ENCODE data around the gene PPP2R3A. TPM values are rescaled to one million over a fixed set of nuclear protein-coding genes. Genes with fewer than 3 reads are reported as not detected.

PPP2R3A gene
- polyA plus RNA-seq, 1 donor (not counting 4 experiments of a cell fraction or from before 2014, with no cell fraction given), result 11.1 TPM

- H3K4me3 ChIP-seq (ENCODE audit: control insufficient read depth in 2 of 3, extremely low read depth in 1 of 3, insufficient read depth in 2 of 3, low read depth in 1 of 3, low read length in 3 of 3), result no peak overlapping the region
- DNase-seq (ENCODE audit: low read depth, low spot score) (no peak), FAIRE-seq (no peak)
- H3K27me3 ChIP-seq (ENCODE audit: control insufficient read depth, extremely low read depth, insufficient read depth, low read length), result no peaks in the 10 kb centered on the region
- no peaks in the 10 kb centered on the region for H4K20me1 ChIP-seq (ENCODE audit: control insufficient read depth, extremely low read depth, insufficient read depth, low read length)
- peaks cover 1 to 14% of the 10 kb centered on the region in 2 experiments for H3K36me3 ChIP-seq (ENCODE audit: control insufficient read depth in 2 of 2, extremely low read depth in 1 of 2, insufficient read depth in 2 of 2, low read length in 2 of 2)
- H3K9me1 ChIP-seq (ENCODE audit: control insufficient read depth, extremely low read depth, insufficient read depth, low read length), result no peaks in the 10 kb centered on the region
- no peak overlapping the region for H2AFZ ChIP-seq (ENCODE audit: control insufficient read depth, low read length)
- dilution Hi-C loops (cut with MboI; ENCODE audit: extremely low pct_ligation_motif_present, low sequenced_read_pairs), result no loop called here
- no peaks in the 10 kb centered on the region for H3K9me3 ChIP-seq (ENCODE audit: control insufficient read depth, low read depth, low read length)
- H3K79me2 ChIP-seq (ENCODE audit: control insufficient read depth, insufficient read depth, low read length), result peaks cover 52% of the 10 kb centered on the region
- no peak overlapping the region for H3K27ac ChIP-seq (ENCODE audit: control insufficient read depth, insufficient read depth, low read length)
- TF ChIP-seq CTCF (optimal IDR thresholded peaks at IDR 0.05 in 1 of 3, IDR thresholded peaks at IDR 0.05 in 1 of 3, conservative IDR thresholded peaks at IDR 0.05 in 1 of 3; ENCODE audit: extremely low read depth in 1 of 3, insufficient read depth in 2 of 3, low read length in 3 of 3) (no peak), EZH2 (IDR thresholded peaks at IDR 0.05; ENCODE audit: low read length) (no peak)
- no peak overlapping the region for H3K4me2 ChIP-seq (ENCODE audit: control insufficient read depth, extremely low read depth, insufficient read depth, low read depth, low read length)
- H3K4me1 ChIP-seq (ENCODE audit: control insufficient read depth, extremely low read depth, insufficient read depth, low read length), result peaks cover 44% of the 10 kb centered on the region
- no peak overlapping the region for H3K9ac ChIP-seq (ENCODE audit: control insufficient read depth, extremely low read depth, insufficient read depth, low read length)
These were observed 181.6 kb downstream of the PPP2R3A start for GRCh38 chr3:136146981-136147729.

GRCh38 chr3:136149667-136150066, 184.1 kb downstream of the PPP2R3A start:
- dilution Hi-C loops (cut with MboI; ENCODE audit: extremely low pct_ligation_motif_present, low sequenced_read_pairs), result no loop called here
- Histone ChIP-seq H3K4me3 (ENCODE audit: control insufficient read depth in 2 of 3, extremely low read depth in 1 of 3, insufficient read depth in 2 of 3, low read depth in 1 of 3, low read length in 3 of 3) (peak overlapping the region in 1 of 3 experiments; percentile 9), H3K27ac (ENCODE audit: control insufficient read depth, insufficient read depth, low read length) (peak overlapping the region; percentile 53), H3K27me3 (ENCODE audit: control insufficient read depth, extremely low read depth, insufficient read depth, low read length) (no peaks in the 10 kb centered on the region), H3K9me3 (ENCODE audit: control insufficient read depth, low read depth, low read length) (no peaks in the 10 kb centered on the region), H4K20me1 (ENCODE audit: control insufficient read depth, extremely low read depth, insufficient read depth, low read length) (no peaks in the 10 kb centered on the region), H3K4me1 (ENCODE audit: control insufficient read depth, extremely low read depth, insufficient read depth, low read length) (peaks cover 42% of the 10 kb centered on the region), H3K9me1 (ENCODE audit: control insufficient read depth, extremely low read depth, insufficient read depth, low read length) (peaks cover 3% of the 10 kb centered on the region), H3K9ac (ENCODE audit: control insufficient read depth, extremely low read depth, insufficient read depth, low read length) (no peak overlapping the region), H3K79me2 (ENCODE audit: control insufficient read depth, insufficient read depth, low read length) (peaks cover 77% of the 10 kb centered on the region), H3K4me2 (ENCODE audit: control insufficient read depth, extremely low read depth, insufficient read depth, low read depth, low read length) (peak overlapping the region; percentile 25), H2AFZ (ENCODE audit: control insufficient read depth, low read length) (no peak overlapping the region), H3K36me3 (ENCODE audit: control insufficient read depth in 2 of 2, extremely low read depth in 1 of 2, insufficient read depth in 2 of 2, low read length in 2 of 2) (peaks cover 1 to 17% of the 10 kb centered on the region in 2 experiments)
- FAIRE-seq (peak; percentile 61), DNase-seq (ENCODE audit: low read depth, low spot score) (no peak)
- TF ChIP-seq EZH2 (IDR thresholded peaks at IDR 0.05; ENCODE audit: low read length) (no peak), CTCF (optimal IDR thresholded peaks at IDR 0.05 in 1 of 3, IDR thresholded peaks at IDR 0.05 in 1 of 3, conservative IDR thresholded peaks at IDR 0.05 in 1 of 3; ENCODE audit: extremely low read depth in 1 of 3, insufficient read depth in 2 of 3, low read length in 3 of 3) (no peak)
